Peyer's patch (tissue), 4 donors: ENCODE measurements around the gene INHBB. TPM values are rescaled to one million over a fixed set of nuclear protein-coding genes. Genes with fewer than 3 reads are reported as not detected.
A peak's percentile ranks its signal among the peaks of the same experiment; 100 is the strongest.

Experiments
- DNase-seq, 3 donors: peaks; one replicate each; pipeline ENCODE4 v3.0.0-alpha.2; 2017 to 2019
- H3K27ac ChIP-seq, 4 donors: fragments of 200-600 bp; sonication (generic); one replicate each; pipeline ENCODE4 v1.5.1; 2016 to 2019
- H3K27me3 ChIP-seq, 2 donors: fragments of 200-600 bp; sonication (generic); one replicate each; pipeline ENCODE4 v1.5.1; 2019
- H3K36me3 ChIP-seq, 3 donors: fragments of 200-600 bp; sonication (generic); one replicate each; pipeline ENCODE4 v1.5.1; 2016 to 2019
- H3K4me1 ChIP-seq, 4 donors: fragments of 200-600 bp; sonication (generic); one replicate each; pipeline ENCODE4 v1.5.1; 2016 to 2019
- H3K4me3 ChIP-seq, 4 donors: fragments of 200-600 bp; sonication (generic); 1 replicate in 3 of 4; 2 replicates in 1 of 4; pipeline ENCODE4 v1.5.1; 2016 to 2019; ENCODE audit warnings: mild to moderate bottlenecking in 1 of 4
- H3K9me3 ChIP-seq, 4 donors: fragments of 200-600 bp; sonication (generic); one replicate each; pipeline ENCODE4 v1.5.1; 2016 to 2019; ENCODE audit warnings: mild to moderate bottlenecking in 1 of 4
- CTCF ChIP-seq, 6 experiments: fragments of 450-650 bp in 4 of 6; fragments of 200-600 bp in 2 of 6; sonication (generic) in 1 of 6; IDR thresholded peaks; one replicate each; pipeline ENCODE4 v1.5.1; 2017 to 2019; ENCODE audit warnings: antibody characterized with exemption in 6 of 6, mild to moderate bottlenecking in 3 of 6, moderate library complexity in 1 of 6
- POLR2A ChIP-seq, 2 donors: fragments of 450-650 bp; IDR thresholded peaks; one replicate each; pipeline ENCODE4 v1.5.1; 2017; ENCODE audit warnings: antibody characterized with exemption in 2 of 2, mild to moderate bottlenecking in 2 of 2, moderate library complexity in 2 of 2
- total RNA-seq, 4 donors: library from RNA; depleted of rRNA; stranded (reverse); fragments of >200 nt; gene quantifications; one replicate each; pipeline ENCODE4 v1.1.0, GENCODE V29; 2016

The INHBB gene
- total RNA-seq, 4 donors from 2014 or later, result 0.70 to 1.1 (median 0.95) TPM; not detected in 1

- Histone ChIP-seq H3K4me3 (no peak overlapping the region), H3K36me3 (peaks cover 0 to 61% (median 0%) of the 10 kb centered on the region in 3 donors), H3K27ac (no peak overlapping the region), H3K27me3 (no peaks in the 10 kb centered on the region), H3K4me1 (no peaks in the 10 kb centered on the region), H3K9me3 (no peaks in the 10 kb centered on the region)
- DNase-seq, result no peak
- TF ChIP-seq CTCF (IDR thresholded peaks at IDR 0.05), result no peak
- no peak for TF ChIP-seq POLR2A (IDR thresholded peaks at IDR 0.05)
Observed at GRCh38 chr2:120301284-120301683, 44.7 kb upstream of the INHBB start.

- H3K36me3 ChIP-seq, result peaks cover 0 to 51% (median 0%) of the 10 kb centered on the region in 3 donors
- no peak overlapping the region for H3K27ac ChIP-seq
- no peaks in the 10 kb centered on the region for H3K27me3 ChIP-seq
- DNase-seq, result peak in 1 of 3 donors; percentile 34
- TF ChIP-seq POLR2A (IDR thresholded peaks at IDR 0.05) (no peak), CTCF (IDR thresholded peaks at IDR 0.05) (no peak)
- no peaks in the 10 kb centered on the region for H3K9me3 ChIP-seq
- H3K4me3 ChIP-seq, result no peak overlapping the region
- no peaks in the 10 kb centered on the region for H3K4me1 ChIP-seq
Observed at GRCh38 chr2:120302301-120302700, 43.6 kb upstream of the INHBB start.

- no peak overlapping the region for H3K4me3 ChIP-seq
- H3K36me3 ChIP-seq, result peaks cover 0 to 44% (median 0%) of the 10 kb centered on the region in 3 donors
- H3K4me1 ChIP-seq, result no peaks in the 10 kb centered on the region
- no peak for TF ChIP-seq CTCF (IDR thresholded peaks at IDR 0.05)
- TF ChIP-seq POLR2A (IDR thresholded peaks at IDR 0.05), result no peak
- DNase-seq, result peak in 1 of 3 donors; percentile 34
- H3K27ac ChIP-seq, result no peak overlapping the region
- no peaks in the 10 kb centered on the region for H3K27me3 ChIP-seq
- no peaks in the 10 kb centered on the region for H3K9me3 ChIP-seq
Observed at GRCh38 chr2:120303177-120303576, 42.8 kb upstream of the INHBB start.

GRCh38 chr2:120305296-120305695 lies 40.6 kb upstream of the INHBB start:
- no peaks in the 10 kb centered on the region for H3K27me3 ChIP-seq
- peaks cover 0 to 24% (median 0%) of the 10 kb centered on the region in 3 donors for H3K36me3 ChIP-seq
- TF ChIP-seq CTCF (IDR thresholded peaks at IDR 0.05) (no peak), POLR2A (IDR thresholded peaks at IDR 0.05) (no peak)
- no peak overlapping the region for H3K27ac ChIP-seq
- peak in 1 of 3 donors; percentile 44 for DNase-seq
- no peaks in the 10 kb centered on the region for H3K9me3 ChIP-seq
- no peaks in the 10 kb centered on the region for H3K4me1 ChIP-seq
- no peak overlapping the region for H3K4me3 ChIP-seq

- H3K9me3 ChIP-seq, result no peaks in the 10 kb centered on the region
- no peaks in the 10 kb centered on the region for H3K4me1 ChIP-seq
- no peak for TF ChIP-seq POLR2A (IDR thresholded peaks at IDR 0.05)
- TF ChIP-seq CTCF (IDR thresholded peaks at IDR 0.05), result no peak
- H3K27me3 ChIP-seq, result no peaks in the 10 kb centered on the region
- DNase-seq, result peak in 1 of 3 donors; percentile 36
- no peak overlapping the region for H3K4me3 ChIP-seq
- H3K36me3 ChIP-seq, result peaks cover 0 to 20% (median 0%) of the 10 kb centered on the region in 3 donors
- H3K27ac ChIP-seq, result no peak overlapping the region
Observed at GRCh38 chr2:120305937-120306490, 39.9 kb upstream of the INHBB start.
